Suprapubic skin (tissue), 4 donors: ENCODE results near the gene HSD17B11.
"Not testable (repeated sequence)": the region's sequence is repeated elsewhere in the genome, so short reads cannot be mapped to it uniquely, and the experiment has no call there.

Experiments used
- EP300 ChIP-seq: sonication (generic); formaldehyde crosslinking; IDR thresholded peaks from one replicate; pipeline ENCODE4 v1.6.1; 2017; ENCODE audit warnings: antibody characterized with exemption
- POLR2A ChIP-seq, 2 donors: fragments of 450-650 bp; IDR thresholded peaks; one replicate each; pipeline ENCODE4 v1.6.1; 2017; ENCODE audit warnings: antibody characterized with exemption in 2 of 2, mild to moderate bottlenecking in 2 of 2, moderate library complexity in 2 of 2
- POLR2AphosphoS5 ChIP-seq, 3 donors: sonication (generic); formaldehyde crosslinking; IDR thresholded peaks; one replicate each; pipeline ENCODE4 v1.6.1; 2017; ENCODE audit warnings: antibody characterized with exemption in 3 of 3
- TF ChIP-seq, protein P1 (sequence below), 2 donors: fragments of 200-600 bp in 1 of 2; fragments of 450-650 bp in 1 of 2; sonication (generic) in 1 of 2; IDR thresholded peaks; one replicate each; pipeline ENCODE4 v1.5.1; 2016 to 2019; ENCODE audit warnings: antibody characterized with exemption in 2 of 2, mild to moderate bottlenecking in 1 of 2, moderate library complexity in 1 of 2

DNA sequence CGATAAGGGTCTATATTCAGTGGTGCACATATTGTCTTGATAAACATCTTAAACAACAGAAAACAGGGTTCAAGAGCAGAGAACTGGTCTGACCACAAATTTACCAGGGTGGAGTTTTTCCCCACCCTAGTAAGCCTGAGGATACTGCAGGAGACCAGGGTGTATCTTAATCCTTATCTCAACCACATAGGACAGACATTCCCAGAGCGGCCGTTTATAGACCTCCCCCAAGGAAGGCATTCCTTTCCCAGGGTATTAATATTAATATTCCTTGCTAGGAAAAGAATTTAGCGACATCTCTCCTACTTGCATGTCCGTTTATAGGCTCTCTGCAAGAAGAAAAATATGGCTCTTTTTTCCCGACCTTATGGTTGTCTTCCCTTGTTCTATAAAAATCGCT lies 97.1 kb downstream of the HSD17B11 start:
- TF ChIP-seq, protein P1, sequence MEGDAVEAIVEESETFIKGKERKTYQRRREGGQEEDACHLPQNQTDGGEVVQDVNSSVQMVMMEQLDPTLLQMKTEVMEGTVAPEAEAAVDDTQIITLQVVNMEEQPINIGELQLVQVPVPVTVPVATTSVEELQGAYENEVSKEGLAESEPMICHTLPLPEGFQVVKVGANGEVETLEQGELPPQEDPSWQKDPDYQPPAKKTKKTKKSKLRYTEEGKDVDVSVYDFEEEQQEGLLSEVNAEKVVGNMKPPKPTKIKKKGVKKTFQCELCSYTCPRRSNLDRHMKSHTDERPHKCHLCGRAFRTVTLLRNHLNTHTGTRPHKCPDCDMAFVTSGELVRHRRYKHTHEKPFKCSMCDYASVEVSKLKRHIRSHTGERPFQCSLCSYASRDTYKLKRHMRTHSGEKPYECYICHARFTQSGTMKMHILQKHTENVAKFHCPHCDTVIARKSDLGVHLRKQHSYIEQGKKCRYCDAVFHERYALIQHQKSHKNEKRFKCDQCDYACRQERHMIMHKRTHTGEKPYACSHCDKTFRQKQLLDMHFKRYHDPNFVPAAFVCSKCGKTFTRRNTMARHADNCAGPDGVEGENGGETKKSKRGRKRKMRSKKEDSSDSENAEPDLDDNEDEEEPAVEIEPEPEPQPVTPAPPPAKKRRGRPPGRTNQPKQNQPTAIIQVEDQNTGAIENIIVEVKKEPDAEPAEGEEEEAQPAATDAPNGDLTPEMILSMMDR (IDR thresholded peaks at IDR 0.05) = not testable (repeated sequence)
- TF ChIP-seq POLR2A (IDR thresholded peaks at IDR 0.05); EP300; POLR2AphosphoS5 (IDR thresholded peaks at IDR 0.05): not testable (repeated sequence)
